Neural cell (in vitro differentiated cells): ENCODE data around the gene PHF21B. TPM values are rescaled to one million over a fixed set of nuclear protein-coding genes. Genes with fewer than 3 reads are reported as not detected.

Experiments
- H2AFZ ChIP-seq: fragments of 200-600, 300-800 bp; sonication (generic), shearing (Covaris generic); 2 replicates; pipeline ENCODE4 v1.6.0; 2014; ENCODE audit warnings: low read depth, mild to moderate bottlenecking, antibody characterized with exemption, low read length, moderate library complexity
- H3F3A ChIP-seq: fragments of 200-600 bp; shearing (Covaris generic); 2 replicates; pipeline ENCODE4 v1.6.1; 2016; ENCODE audit warnings: mild to moderate bottlenecking, moderate library complexity, mixed read lengths, antibody characterized with exemption, low read length; ENCODE audit not compliant: insufficient read depth, poor library complexity, severe bottlenecking
- H3K27ac ChIP-seq: fragments of 200-600, 300-800 bp; sonication (generic), shearing (Covaris generic); 2 replicates; pipeline ENCODE4 v1.5.1; 2014; ENCODE audit warnings: mild to moderate bottlenecking, low read length, moderate library complexity
- H3K27me3 ChIP-seq: fragments of 300-800, 200-600 bp; sonication (generic), shearing (Covaris generic); 2 replicates; pipeline ENCODE4 v1.6.0; 2014; ENCODE audit warnings: mild to moderate bottlenecking, low read depth, low read length, moderate library complexity; ENCODE audit not compliant: insufficient read depth
- H3K36me3 ChIP-seq: fragments of 300-800, 200-600 bp; sonication (generic), shearing (Covaris generic); 2 replicates; pipeline ENCODE4 v1.5.1; 2014; ENCODE audit warnings: mild to moderate bottlenecking, antibody characterized with exemption, low read length, moderate library complexity; ENCODE audit not compliant: insufficient read depth
- H3K4me2 ChIP-seq: fragments of 300-800, 200-600 bp; sonication (generic), shearing (Covaris generic); 2 replicates; pipeline ENCODE4 v1.6.0; 2014; ENCODE audit warnings: mild to moderate bottlenecking, low read length
- H3K4me3 ChIP-seq: fragments of 300-800, 200-600 bp; sonication (generic), shearing (Covaris generic); 2 replicates; pipeline ENCODE4 v1.5.1; 2014; ENCODE audit warnings: mild to moderate bottlenecking, low read length, moderate library complexity
- H3K79me2 ChIP-seq: fragments of 200-600 bp; shearing (Covaris generic); replicated peaks from 2 replicates; pipeline ENCODE4 v1.6.0; 2014; ENCODE audit warnings: mild to moderate bottlenecking, low read length, moderate library complexity; ENCODE audit not compliant: insufficient read depth
- H3K9ac ChIP-seq: fragments of 300-800, 200-600 bp; sonication (generic), shearing (Covaris generic); 2 replicates; pipeline ENCODE4 v1.6.1; 2016; ENCODE audit warnings: mild to moderate bottlenecking, low read length, mixed read lengths
- H3K9me2 ChIP-seq: fragments of 200-600 bp; shearing (Covaris generic); 2 replicates; pipeline ENCODE4 v1.6.1; 2016; ENCODE audit warnings: mild to moderate bottlenecking, low read length, mixed read lengths; ENCODE audit not compliant: insufficient read depth
- H3K9me3 ChIP-seq: fragments of 200-600, 300-800 bp; sonication (generic), shearing (Covaris generic); 2 replicates; pipeline ENCODE4 v1.6.1; 2016; ENCODE audit warnings: mild to moderate bottlenecking, mixed run types, low read length, moderate library complexity, mixed read lengths
- H4K20me1 ChIP-seq: fragments of 200-600 bp; shearing (Covaris generic); 2 replicates; pipeline ENCODE4 v1.6.1; 2016; ENCODE audit warnings: mild to moderate bottlenecking, mixed run types; ENCODE audit not compliant: insufficient read depth
- CTCF ChIP-seq: fragments of 450-650 bp; IDR thresholded peaks from 2 replicates; pipeline ENCODE4 v1.5.1; 2014; ENCODE audit warnings: antibody characterized with exemption, mild to moderate bottlenecking, moderate library complexity; ENCODE audit not compliant: poor library complexity, severe bottlenecking
- EP300 ChIP-seq: fragments of 450-650 bp; conservative IDR thresholded peaks from 2 replicates; pipeline ENCODE4 v1.6.1; 2014; ENCODE audit warnings: antibody characterized with exemption, mild to moderate bottlenecking, moderate library complexity; ENCODE audit not compliant: poor library complexity, severe bottlenecking
- EZH2 ChIP-seq: fragments of 200-600, 300-800 bp; shearing (Covaris generic), sonication (generic); IDR thresholded peaks from 2 replicates; pipeline ENCODE4 v1.6.1; 2014; ENCODE audit warnings: antibody characterized with exemption, low read length, borderline replicate concordance, mild to moderate bottlenecking; ENCODE audit not compliant: insufficient read depth, poor library complexity, severe bottlenecking
- MXI1 ChIP-seq: fragments of 450-650 bp; conservative IDR thresholded peaks from 2 replicates; pipeline ENCODE4 v1.6.1; 2014; ENCODE audit warnings: antibody characterized with exemption, mild to moderate bottlenecking; ENCODE audit not compliant: poor library complexity, severe bottlenecking
- POLR2AphosphoS5 ChIP-seq: IDR thresholded peaks from 2 replicates; pipeline ENCODE4 v1.6.1; 2012
- RAD21 ChIP-seq: fragments of 450-650 bp; conservative IDR thresholded peaks from 2 replicates; pipeline ENCODE4 v1.6.1; 2014; ENCODE audit warnings: antibody characterized with exemption, mild to moderate bottlenecking, moderate library complexity
- REST ChIP-seq: IDR thresholded peaks from 2 replicates; pipeline ENCODE4 v1.6.1; 2012; ENCODE audit warnings: borderline replicate concordance
- SMC3 ChIP-seq: fragments of 450-650 bp; conservative IDR thresholded peaks from 2 replicates; pipeline ENCODE4 v1.6.1; 2014; ENCODE audit warnings: antibody characterized with exemption, mild to moderate bottlenecking, moderate library complexity; ENCODE audit not compliant: poor library complexity
- polyA plus RNA-seq: library from polyadenylated mRNA; depleted of rRNA; stranded (reverse); fragments of >200 nt; gene quantifications from 2 replicates; pipeline ENCODE4 v1.2.3, GENCODE V29; 2014

The PHF21B gene
- polyA plus RNA-seq, 1 donor from 2014 or later = 49.5 TPM

GRCh38 chr22:44952863-44953746, 56.7 kb downstream of the PHF21B start (continued):
- TF ChIP-seq CTCF (no peak), MXI1 (no peak)

GRCh38 chr22:44951510-44951816, 58.3 kb downstream of the PHF21B start:
- no peak overlapping the region for H3K9ac ChIP-seq
- peaks cover 55% of the 10 kb centered on the region for H3K79me2 ChIP-seq
- no peaks in the 10 kb centered on the region for H3K9me3 ChIP-seq
- no peak overlapping the region for H3K4me2 ChIP-seq
- H3K27ac ChIP-seq = no peak overlapping the region
- H3K36me3 ChIP-seq = no peaks in the 10 kb centered on the region
- TF ChIP-seq MXI1 = no peak
- TF ChIP-seq POLR2AphosphoS5 = no peak
- TF ChIP-seq EP300 = no peak
- TF ChIP-seq SMC3 = no peak
- no peak for TF ChIP-seq EZH2
- no peak for TF ChIP-seq REST
- no peak for TF ChIP-seq RAD21
- TF ChIP-seq CTCF = no peak
- H4K20me1 ChIP-seq = no peaks in the 10 kb centered on the region
- no peak overlapping the region for H3K4me3 ChIP-seq
- no peak overlapping the region for H2AFZ ChIP-seq
- no peaks in the 10 kb centered on the region for H3K27me3 ChIP-seq
- H3F3A ChIP-seq = no peaks in the 10 kb centered on the region
- H3K9me2 ChIP-seq = no peaks in the 10 kb centered on the region
